Peyer's patch (tissue), 4 donors: ENCODE data around the gene LTB4R. TPM values are rescaled to one million over a fixed set of nuclear protein-coding genes. Genes with fewer than 3 reads are reported as not detected.

ENCODE experiments used
- DNase-seq, 3 donors: peaks; one replicate each; pipeline ENCODE4 v3.0.0-alpha.2; 2017 to 2019
- H3K27ac ChIP-seq, 4 donors: fragments of 200-600 bp; sonication (generic); one replicate each; pipeline ENCODE4 v1.5.1; 2016 to 2019
- H3K27me3 ChIP-seq, 2 donors: fragments of 200-600 bp; sonication (generic); one replicate each; pipeline ENCODE4 v1.5.1; 2019
- H3K36me3 ChIP-seq, 3 donors: fragments of 200-600 bp; sonication (generic); one replicate each; pipeline ENCODE4 v1.5.1; 2016 to 2019
- H3K4me1 ChIP-seq, 4 donors: fragments of 200-600 bp; sonication (generic); one replicate each; pipeline ENCODE4 v1.5.1; 2016 to 2019
- H3K4me3 ChIP-seq, 4 donors: fragments of 200-600 bp; sonication (generic); 1 replicate in 3 of 4; 2 replicates in 1 of 4; pipeline ENCODE4 v1.5.1; 2016 to 2019; ENCODE audit warnings: mild to moderate bottlenecking in 1 of 4
- H3K9me3 ChIP-seq, 4 donors: fragments of 200-600 bp; sonication (generic); one replicate each; pipeline ENCODE4 v1.5.1; 2016 to 2019; ENCODE audit warnings: mild to moderate bottlenecking in 1 of 4
- POLR2A ChIP-seq, 2 donors: fragments of 450-650 bp; IDR thresholded peaks; one replicate each; pipeline ENCODE4 v1.5.1; 2017; ENCODE audit warnings: antibody characterized with exemption in 2 of 2, mild to moderate bottlenecking in 2 of 2, moderate library complexity in 2 of 2
- total RNA-seq, 4 donors: library from RNA; depleted of rRNA; stranded (reverse); fragments of >200 nt; gene quantifications; one replicate each; pipeline ENCODE4 v1.1.0, GENCODE V29; 2016
- TF ChIP-seq, protein P1 (sequence below), 6 experiments: fragments of 450-650 bp in 4 of 6; fragments of 200-600 bp in 2 of 6; sonication (generic) in 1 of 6; IDR thresholded peaks; one replicate each; pipeline ENCODE4 v1.5.1; 2017 to 2019; ENCODE audit warnings: antibody characterized with exemption in 6 of 6, mild to moderate bottlenecking in 3 of 6, moderate library complexity in 1 of 6

Gene LTB4R
- total RNA-seq, 4 donors from 2014 or later, result 5.1 to 28.5 (median 10.1) TPM

DNA sequence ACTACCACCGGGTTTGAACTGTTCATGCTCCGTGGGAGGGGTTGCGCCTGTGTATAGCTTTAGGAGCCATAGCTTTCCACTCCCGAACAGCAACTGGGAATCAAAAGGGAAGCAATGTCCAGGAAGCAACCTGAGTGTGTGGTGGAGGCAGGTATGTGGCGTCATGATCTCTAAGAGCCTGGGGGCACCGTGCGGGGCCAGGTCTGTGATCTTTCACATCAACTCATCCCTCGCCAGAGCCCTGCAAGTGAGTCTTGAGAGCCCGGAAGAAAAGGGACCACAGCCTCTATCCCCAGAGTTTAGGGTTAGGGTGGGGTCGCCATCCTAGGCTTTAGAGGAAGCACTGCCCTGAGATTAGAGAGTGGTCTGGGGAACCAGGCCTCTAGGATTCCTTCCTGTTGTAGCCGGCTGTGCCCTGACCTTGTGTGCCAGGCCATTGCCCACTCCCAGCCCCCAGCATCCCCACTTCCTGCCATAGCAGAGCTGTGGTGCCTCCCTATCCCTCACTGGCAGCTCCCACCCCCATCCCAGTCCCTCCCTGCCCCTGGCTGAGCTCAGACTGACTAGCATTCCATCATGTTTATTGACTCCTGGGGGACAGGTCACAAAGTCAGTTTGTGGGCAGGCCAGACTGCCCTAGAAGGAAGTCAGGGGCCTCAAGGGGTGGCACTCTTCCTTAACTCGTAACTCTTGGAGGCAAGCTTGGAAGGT, 24.3 kb downstream of the LTB4R start:
- no peaks in the 10 kb centered on the region for H3K9me3 ChIP-seq
- H3K4me1 ChIP-seq, result peaks cover 5 to 49% (median 32%) of the 10 kb centered on the region in 4 donors
- peaks cover 0 to 26% (median 0%) of the 10 kb centered on the region in 3 donors for H3K36me3 ChIP-seq
- TF ChIP-seq, protein P1, sequence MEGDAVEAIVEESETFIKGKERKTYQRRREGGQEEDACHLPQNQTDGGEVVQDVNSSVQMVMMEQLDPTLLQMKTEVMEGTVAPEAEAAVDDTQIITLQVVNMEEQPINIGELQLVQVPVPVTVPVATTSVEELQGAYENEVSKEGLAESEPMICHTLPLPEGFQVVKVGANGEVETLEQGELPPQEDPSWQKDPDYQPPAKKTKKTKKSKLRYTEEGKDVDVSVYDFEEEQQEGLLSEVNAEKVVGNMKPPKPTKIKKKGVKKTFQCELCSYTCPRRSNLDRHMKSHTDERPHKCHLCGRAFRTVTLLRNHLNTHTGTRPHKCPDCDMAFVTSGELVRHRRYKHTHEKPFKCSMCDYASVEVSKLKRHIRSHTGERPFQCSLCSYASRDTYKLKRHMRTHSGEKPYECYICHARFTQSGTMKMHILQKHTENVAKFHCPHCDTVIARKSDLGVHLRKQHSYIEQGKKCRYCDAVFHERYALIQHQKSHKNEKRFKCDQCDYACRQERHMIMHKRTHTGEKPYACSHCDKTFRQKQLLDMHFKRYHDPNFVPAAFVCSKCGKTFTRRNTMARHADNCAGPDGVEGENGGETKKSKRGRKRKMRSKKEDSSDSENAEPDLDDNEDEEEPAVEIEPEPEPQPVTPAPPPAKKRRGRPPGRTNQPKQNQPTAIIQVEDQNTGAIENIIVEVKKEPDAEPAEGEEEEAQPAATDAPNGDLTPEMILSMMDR (IDR thresholded peaks at IDR 0.05), result no peak
- no peak for TF ChIP-seq POLR2A (IDR thresholded peaks at IDR 0.05)
- DNase-seq, result no peak
- H3K27me3 ChIP-seq, result peaks cover 0 to 12% of the 10 kb centered on the region in 2 donors
- peak overlapping the region in 2 of 4 donors; percentile 22 to 42 for H3K27ac ChIP-seq
- H3K4me3 ChIP-seq, result no peak overlapping the region

DNA sequence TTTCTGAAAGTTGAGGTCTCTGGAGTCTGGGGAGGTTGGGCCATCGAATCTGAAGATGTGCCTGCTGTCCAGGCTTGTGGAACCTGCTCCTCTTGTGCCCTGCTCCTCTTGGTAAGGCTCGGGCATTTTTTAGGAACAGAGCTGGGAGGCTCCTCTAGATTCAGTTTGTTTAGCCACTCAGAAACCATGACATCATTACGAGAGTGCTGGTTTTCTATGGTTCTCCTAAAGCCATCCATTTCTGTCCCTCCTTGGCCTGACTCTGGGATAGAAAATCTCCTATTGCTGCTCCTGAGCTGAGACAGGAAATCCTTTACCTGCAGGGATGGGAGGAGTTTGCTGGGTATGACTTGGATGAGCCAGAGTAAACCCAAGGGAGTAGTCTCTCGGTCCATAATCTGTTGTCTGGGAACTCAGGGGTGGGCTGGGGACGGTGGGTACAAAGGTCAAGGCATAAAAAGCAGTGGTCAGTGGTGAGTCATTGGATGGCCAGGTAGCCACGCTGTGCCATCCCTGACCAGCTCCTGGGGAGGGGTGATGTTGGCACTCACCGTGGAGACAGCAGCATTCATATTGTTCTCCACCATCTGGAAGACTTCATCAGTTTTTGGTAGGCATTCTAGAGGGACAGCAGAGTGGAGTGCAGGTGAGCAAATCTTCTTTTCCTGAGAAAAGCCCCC, 26.0 kb downstream of the LTB4R start:
- peaks cover 5 to 47% (median 30%) of the 10 kb centered on the region in 4 donors for H3K4me1 ChIP-seq
- TF ChIP-seq POLR2A (IDR thresholded peaks at IDR 0.05), result no peak
- TF ChIP-seq, protein P1 (IDR thresholded peaks at IDR 0.05), result no peak
- H3K36me3 ChIP-seq, result peaks cover 0 to 26% (median 0%) of the 10 kb centered on the region in 3 donors
- no peaks in the 10 kb centered on the region for H3K9me3 ChIP-seq
- H3K27me3 ChIP-seq, result peaks cover 0 to 12% of the 10 kb centered on the region in 2 donors
- H3K27ac ChIP-seq, result no peak overlapping the region
- no peak for DNase-seq
- H3K4me3 ChIP-seq, result no peak overlapping the region

DNA sequence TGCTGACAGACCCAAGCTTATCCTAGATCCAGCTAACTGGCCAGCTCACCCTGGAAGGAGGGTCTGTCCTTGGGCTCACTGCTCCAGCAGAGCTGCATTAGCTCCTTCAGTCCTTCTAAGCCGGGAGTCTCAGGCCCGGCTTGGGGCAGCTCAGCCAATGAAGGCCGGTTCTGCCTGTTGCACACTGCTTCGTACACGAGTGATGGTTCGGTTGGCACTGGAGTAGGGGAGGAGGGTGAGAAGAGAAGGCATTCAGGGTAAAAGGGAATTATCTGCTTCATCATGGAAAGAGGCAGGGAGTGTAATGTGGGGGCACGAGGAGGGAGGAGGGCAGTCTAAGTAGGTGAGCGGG, 26.5 kb downstream of the LTB4R start:
- peaks cover 0 to 42% (median 25%) of the 10 kb centered on the region in 4 donors for H3K4me1 ChIP-seq
- no peak overlapping the region for H3K27ac ChIP-seq
- H3K36me3 ChIP-seq, result peaks cover 0 to 26% (median 0%) of the 10 kb centered on the region in 3 donors
- no peak overlapping the region for H3K4me3 ChIP-seq
- DNase-seq, result no peak
- no peaks in the 10 kb centered on the region for H3K9me3 ChIP-seq
- TF ChIP-seq, protein P1 (IDR thresholded peaks at IDR 0.05), result no peak
- TF ChIP-seq POLR2A (IDR thresholded peaks at IDR 0.05), result no peak
- H3K27me3 ChIP-seq, result peaks cover 0 to 12% of the 10 kb centered on the region in 2 donors

DNA sequence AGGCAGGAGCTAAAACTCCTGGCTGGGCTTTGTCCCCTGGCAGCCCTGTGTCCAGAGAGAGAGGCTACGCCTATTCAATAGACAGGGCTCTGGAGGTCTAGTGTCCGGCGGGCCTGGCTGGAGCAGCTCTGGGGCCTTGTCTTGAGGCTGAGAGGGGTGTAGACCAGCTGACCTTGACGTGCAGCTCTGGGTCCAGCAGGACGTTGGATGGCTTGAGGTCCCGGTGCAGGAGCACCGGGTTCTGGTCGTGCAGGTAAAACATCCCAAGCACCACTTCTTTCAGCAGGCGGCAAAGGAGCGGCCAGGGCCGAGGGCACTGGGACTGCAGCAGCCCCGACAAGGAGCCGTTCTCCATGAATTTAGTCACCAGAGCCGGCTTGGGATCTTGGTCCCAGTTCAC, 27.5 kb downstream of the LTB4R start:
- peak overlapping the region; percentile 66 to 75 (median 70) for H3K4me3 ChIP-seq
- TF ChIP-seq, protein P1 (IDR thresholded peaks at IDR 0.05), result no peak
- no peak for TF ChIP-seq POLR2A (IDR thresholded peaks at IDR 0.05)
- H3K4me1 ChIP-seq, result peaks cover 0 to 32% (median 16%) of the 10 kb centered on the region in 4 donors
- H3K9me3 ChIP-seq, result no peaks in the 10 kb centered on the region
- H3K36me3 ChIP-seq, result peaks cover 0 to 26% (median 0%) of the 10 kb centered on the region in 3 donors
- no peak for DNase-seq
- peaks cover 0 to 12% of the 10 kb centered on the region in 2 donors for H3K27me3 ChIP-seq
- H3K27ac ChIP-seq, result peak overlapping the region in 1 of 4 donors; percentile 83

DNA sequence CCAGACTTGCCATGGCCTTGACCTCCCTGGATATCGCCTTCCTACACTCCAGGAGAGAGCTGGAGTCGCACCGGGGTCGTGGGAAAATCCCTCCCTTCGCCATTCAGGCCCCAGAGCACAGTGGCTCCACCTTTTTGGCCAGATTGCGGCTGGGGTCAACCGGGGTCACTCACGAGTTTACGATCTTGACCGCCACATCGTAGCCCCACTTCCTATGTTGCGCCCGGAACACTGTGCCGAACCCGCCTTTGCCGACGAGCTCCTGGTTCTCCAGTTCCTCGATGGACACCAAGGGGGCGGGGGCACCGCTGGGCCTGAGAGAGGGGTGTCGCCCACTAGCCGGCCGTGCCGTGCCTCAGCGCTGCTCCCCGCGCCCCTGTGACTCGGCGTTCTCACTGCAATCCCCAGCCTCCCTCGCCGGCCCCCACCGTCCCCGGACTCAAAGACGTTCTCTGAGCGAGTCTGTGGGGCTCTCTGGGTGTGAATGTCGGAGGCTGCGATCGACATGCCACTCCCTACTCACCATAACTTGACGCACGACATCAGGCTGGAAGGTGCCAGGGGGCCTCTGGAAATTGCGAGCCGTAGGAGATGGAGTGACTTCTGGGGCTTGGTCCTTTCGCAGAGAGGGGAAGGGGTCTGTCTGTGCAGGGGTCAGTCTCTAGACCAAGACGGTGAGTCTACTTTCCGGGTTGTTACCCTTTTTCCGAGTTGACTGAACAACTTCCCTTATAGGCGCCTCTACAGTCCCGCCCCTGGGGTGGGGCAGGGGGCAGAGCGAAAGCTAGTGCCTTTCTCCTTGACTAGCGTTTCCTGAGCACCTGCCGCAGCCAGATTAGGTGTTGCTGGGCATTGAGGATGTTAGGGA, 28.2 kb downstream of the LTB4R start, which contains the start of gene RIPK3:
TSS of gene RIPK3 (minus strand) at position 708 of the 868 bp plus-strand sequence. CDS start at position 543, 165 bp downstream.
- peak within 1 kb of the TSS; percentile 66 to 75 (median 70) for H3K4me3 ChIP-seq
- DNase-seq, result peak; percentile 84 to 93 (median 87)
- H3K27ac ChIP-seq, result peak within 1 kb of the TSS; percentile 58 to 83 (median 78)

More for the DNA sequence above, 28.2 kb downstream of the LTB4R start, which contains the start of gene RIPK3:
- Histone ChIP-seq H3K4me1 (peaks cover 0 to 26% (median 10%) of the 10 kb centered on the region in 4 donors), H3K27me3 (peaks cover 0 to 9% of the 10 kb centered on the region in 2 donors), H3K36me3 (peaks cover 0 to 26% (median 0%) of the 10 kb centered on the region in 3 donors), H3K9me3 (no peaks in the 10 kb centered on the region)
- peak; percentile 44 to 50 for TF ChIP-seq POLR2A (IDR thresholded peaks at IDR 0.05)
- TF ChIP-seq, protein P1 (IDR thresholded peaks at IDR 0.05), result no peak
